ENCODE data around the gene PITPNB. TPM values are rescaled to one million over a fixed set of nuclear protein-coding genes. Genes with fewer than 3 reads are reported as not detected.

Gene PITPNB
- total and polyA plus RNA-seq, 3 donors from 2014 or later: 39.9 to 49.4 (median 41.9) TPM

DNA sequence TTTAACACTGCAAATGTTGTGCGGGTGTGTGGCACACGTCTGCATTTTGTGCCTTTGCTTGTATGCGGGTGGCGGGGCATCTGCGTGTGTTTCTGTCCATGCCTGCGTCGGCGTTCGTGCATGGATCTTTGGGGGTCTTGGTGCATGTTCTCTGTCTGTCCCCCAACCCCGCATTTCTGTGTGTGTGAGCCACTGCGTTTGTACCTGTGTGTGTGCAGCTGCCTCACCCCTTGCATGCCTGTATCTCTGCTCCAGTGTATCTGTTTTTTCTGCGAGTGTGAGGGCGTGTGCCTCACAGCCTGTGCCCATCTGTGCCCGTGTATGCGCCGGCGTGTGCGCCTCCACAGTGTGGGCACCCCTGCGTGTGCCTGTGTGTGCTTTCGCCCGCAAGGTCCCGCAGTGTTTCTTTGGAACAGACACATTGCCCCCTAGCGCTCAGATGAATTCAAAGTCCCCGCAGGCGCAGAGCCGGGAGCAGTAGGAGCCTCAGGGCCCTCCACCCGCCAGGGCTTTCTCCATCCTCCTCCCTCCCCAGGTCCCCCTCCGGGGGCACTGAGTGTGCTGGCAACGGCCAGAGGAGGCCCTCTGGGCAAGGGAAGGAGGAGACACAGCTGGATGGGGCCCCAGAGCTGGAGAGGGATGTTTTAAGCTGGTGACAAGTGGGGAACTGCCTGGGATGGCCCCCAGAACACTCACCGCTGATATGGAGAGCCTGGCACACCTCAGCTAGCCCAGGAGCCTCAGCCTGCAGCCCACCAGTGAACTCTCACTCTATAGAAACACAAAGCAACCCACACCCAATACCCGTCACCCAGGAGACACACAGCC, 114.4 kb downstream of the PITPNB start:
- H3K27ac ChIP-seq: no peak overlapping the region
- H3K4me1 ChIP-seq: peaks cover 9% of the 10 kb centered on the region
- H3K36me3 ChIP-seq (ENCODE audit: low read depth, missing control alignments): no peaks in the 10 kb centered on the region
- intact Hi-C loops (cut with DNase I; ENCODE audit: low total_unique reads): loop anchor here (10.0 kb wide), 1 partner anchor 400 kb away; no protein-coding TSS in a partner anchor
- peak; percentile 83 for DNase-seq
- 33% methylated on average over 24 to 31 of the region's 31 CpGs for WGBS, 2 donors
- TF ChIP-seq, protein P1, sequence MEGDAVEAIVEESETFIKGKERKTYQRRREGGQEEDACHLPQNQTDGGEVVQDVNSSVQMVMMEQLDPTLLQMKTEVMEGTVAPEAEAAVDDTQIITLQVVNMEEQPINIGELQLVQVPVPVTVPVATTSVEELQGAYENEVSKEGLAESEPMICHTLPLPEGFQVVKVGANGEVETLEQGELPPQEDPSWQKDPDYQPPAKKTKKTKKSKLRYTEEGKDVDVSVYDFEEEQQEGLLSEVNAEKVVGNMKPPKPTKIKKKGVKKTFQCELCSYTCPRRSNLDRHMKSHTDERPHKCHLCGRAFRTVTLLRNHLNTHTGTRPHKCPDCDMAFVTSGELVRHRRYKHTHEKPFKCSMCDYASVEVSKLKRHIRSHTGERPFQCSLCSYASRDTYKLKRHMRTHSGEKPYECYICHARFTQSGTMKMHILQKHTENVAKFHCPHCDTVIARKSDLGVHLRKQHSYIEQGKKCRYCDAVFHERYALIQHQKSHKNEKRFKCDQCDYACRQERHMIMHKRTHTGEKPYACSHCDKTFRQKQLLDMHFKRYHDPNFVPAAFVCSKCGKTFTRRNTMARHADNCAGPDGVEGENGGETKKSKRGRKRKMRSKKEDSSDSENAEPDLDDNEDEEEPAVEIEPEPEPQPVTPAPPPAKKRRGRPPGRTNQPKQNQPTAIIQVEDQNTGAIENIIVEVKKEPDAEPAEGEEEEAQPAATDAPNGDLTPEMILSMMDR (IDR thresholded peaks at IDR 0.05): peak; percentile 54 to 64 (median 63)
- no peak for TF ChIP-seq POLR2A (IDR thresholded peaks at IDR 0.05)
- H3K4me3 ChIP-seq: no peak overlapping the region
- no peaks in the 10 kb centered on the region for H3K27me3 ChIP-seq
- no peaks in the 10 kb centered on the region for H3K9me3 ChIP-seq

DNA sequence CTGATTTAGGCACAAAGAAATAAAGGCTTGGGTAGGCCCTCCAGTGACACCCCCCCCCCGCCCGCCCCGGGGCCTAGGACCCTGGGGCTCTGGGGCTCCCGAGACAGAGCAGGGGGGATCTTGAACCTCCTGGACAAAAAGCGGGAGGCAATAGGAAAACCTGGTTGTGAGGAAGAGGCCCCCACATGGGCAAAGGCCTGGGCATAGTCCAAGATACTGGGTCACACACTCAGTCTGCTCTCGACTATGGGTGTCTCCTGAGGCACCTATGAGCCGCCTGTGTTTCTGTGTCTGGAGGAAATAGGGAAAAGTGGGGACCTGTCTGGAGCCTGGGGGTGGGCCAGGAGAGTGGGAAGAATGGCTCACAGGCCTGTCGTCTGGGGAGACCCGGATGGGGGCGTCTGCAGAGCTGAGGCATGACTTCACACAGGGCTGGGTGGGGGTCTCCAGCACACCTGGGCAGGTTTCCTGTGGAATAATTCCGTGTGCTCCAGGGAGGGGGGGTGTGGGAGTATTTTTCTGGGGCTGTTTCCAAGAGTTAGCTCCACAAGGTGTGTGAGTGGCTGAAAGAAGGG, 115.1 kb downstream of the PITPNB start:
- TF ChIP-seq, protein P1 (IDR thresholded peaks at IDR 0.05): no peak
- TF ChIP-seq POLR2A (IDR thresholded peaks at IDR 0.05): no peak
- H3K4me3 ChIP-seq: no peak overlapping the region
- intact Hi-C loops (cut with DNase I; ENCODE audit: low total_unique reads): loop anchor here (10.0 kb wide), 1 partner anchor 399 kb away; no protein-coding TSS in a partner anchor
- WGBS, 2 donors: 44 to 67% methylated on average over 10 to 11 of the region's 11 CpGs
- DNase-seq: no peak
- H3K36me3 ChIP-seq (ENCODE audit: low read depth, missing control alignments): no peaks in the 10 kb centered on the region
- no peaks in the 10 kb centered on the region for H3K27me3 ChIP-seq
- H3K27ac ChIP-seq: no peak overlapping the region
- peaks cover 13% of the 10 kb centered on the region for H3K4me1 ChIP-seq
- no peaks in the 10 kb centered on the region for H3K9me3 ChIP-seq

DNA sequence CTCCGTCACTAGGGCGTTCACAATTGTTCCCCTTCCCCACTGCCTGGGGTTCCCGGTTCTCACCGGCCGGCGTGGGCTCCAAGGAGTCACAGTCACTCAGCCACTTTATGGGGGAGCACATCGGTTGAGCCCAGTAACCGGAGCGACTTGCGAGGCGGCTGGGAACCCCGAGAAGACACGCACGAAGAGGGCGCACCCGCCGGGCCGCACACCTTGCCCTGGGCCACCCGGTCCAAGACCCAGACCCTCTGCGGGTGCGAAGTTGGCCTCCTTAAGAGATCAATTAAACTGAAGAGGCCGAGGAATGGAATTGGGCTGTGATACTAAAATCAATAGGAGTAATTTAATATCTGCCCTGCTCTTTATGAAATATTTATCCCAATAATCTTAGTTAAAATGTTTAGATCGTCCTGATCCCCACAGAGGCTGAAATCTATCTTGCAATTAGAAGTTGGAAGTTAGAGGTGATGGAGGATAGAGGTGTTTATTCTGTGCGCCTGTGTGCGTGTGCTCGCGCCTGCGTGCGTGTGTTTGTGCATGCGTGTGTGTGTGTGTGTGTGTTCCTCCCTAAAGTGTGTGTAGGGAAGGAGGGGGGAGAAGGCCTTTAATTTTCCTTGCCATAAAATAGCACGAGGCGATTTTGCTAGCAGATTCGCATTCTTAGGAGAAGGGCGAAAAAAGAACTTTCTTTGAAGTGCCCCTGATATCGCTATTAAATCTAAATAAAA, 116.5 kb downstream of the PITPNB start:
- TF ChIP-seq, protein P1 (IDR thresholded peaks at IDR 0.05): no peak
- no peak for TF ChIP-seq POLR2A (IDR thresholded peaks at IDR 0.05)

More for the DNA sequence above, 116.5 kb downstream of the PITPNB start:
- Histone ChIP-seq H3K4me3 (peak overlapping the region; percentile 71 to 72), H3K27ac (peak overlapping the region; percentile 51 to 93), H3K4me1 (peaks cover 13% of the 10 kb centered on the region), H3K36me3 (ENCODE audit: low read depth, missing control alignments) (no peaks in the 10 kb centered on the region), H3K27me3 (no peaks in the 10 kb centered on the region), H3K9me3 (no peaks in the 10 kb centered on the region)
- intact Hi-C loops (cut with DNase I; ENCODE audit: low total_unique reads): loop anchor here (10.0 kb wide), 1 partner anchor 398 kb away; no protein-coding TSS in a partner anchor
- WGBS, 2 donors: 22% methylated on average over 31 to 35 of the region's 35 CpGs
- no peak for DNase-seq

Small RNAs within 50 kb of the gene (microRNA-seq; reads per million reads assigned to microRNA genes)
- gene MIR3199-1 (ENCODE audit: borderline number of aligned reads in 2 of 2, borderline replicate concordance in 1 of 2): 0 reads per million in 2 donors
- gene MIR3199-2 (ENCODE audit: borderline number of aligned reads in 2 of 2, borderline replicate concordance in 1 of 2): 0 reads per million in 2 donors

Small RNAs within 50 kb of the gene (small RNA-seq; reads per million reads assigned to genes)
- 0 to 0.55 reads per million in 2 donors for gene MIR3199-1
- gene RF02198: 0 reads per million in 2 donors

Other genes with a start within 250 kb of the PITPNB start
- gene MN1, start 117.5 kb downstream of the PITPNB start, total RNA-seq: 1 to 10 TPM; 3.2 to 4.3 TPM
- gene MN1, start 117.5 kb downstream of the PITPNB start, polyA plus RNA-seq (ENCODE audit: insufficient read depth, low read depth, low replicate concordance): 5.6 TPM

Data from testis (tissue), 3 donors.